Omental fat pad (tissue), 4 donors: Measurements from ENCODE around the gene HNRNPLL. TPM values are rescaled to one million over a fixed set of nuclear protein-coding genes. Genes with fewer than 3 reads are reported as not detected.
A peak's percentile ranks its signal among the peaks of the same experiment; 100 is the strongest.

ENCODE experiments used
- ATAC-seq: fragments of 150-250 bp; one replicate; pipeline ENCODE4 v1.9.1; 2016; ENCODE audit warnings: mild to moderate bottlenecking, moderate library complexity; ENCODE audit not compliant: low FRiP score
- DNase-seq: peaks from one replicate; pipeline ENCODE4 v3.0.0-alpha.2; 2019; ENCODE audit warnings: low spot score
- CTCF ChIP-seq, 3 donors: fragments of 450-650 bp; IDR thresholded peaks; one replicate each; pipeline ENCODE4 v1.5.1; 2016 to 2017; ENCODE audit warnings: antibody characterized with exemption in 3 of 3, mild to moderate bottlenecking in 3 of 3, moderate library complexity in 2 of 3
- total RNA-seq, 4 donors: library from RNA; depleted of rRNA; stranded (reverse); fragments of >200 nt; gene quantifications; one replicate each; pipeline ENCODE4 v1.1.0, GENCODE V29; 2016

Gene HNRNPLL
- total RNA-seq, 4 donors from 2014 or later, result 32.3 to 41.6 (median 36.4) TPM

GRCh38 chr2:38521835-38522234 lies 80.9 kb downstream of the HNRNPLL start:
- no peak for TF ChIP-seq CTCF (IDR thresholded peaks at IDR 0.05)
- DNase-seq (no peak), ATAC-seq (no peak)

- DNase-seq (no peak), ATAC-seq (no peak)
- TF ChIP-seq CTCF (IDR thresholded peaks at IDR 0.05), result no peak
Observed at GRCh38 chr2:38517284-38517683, 85.4 kb downstream of the HNRNPLL start.

- TF ChIP-seq CTCF (IDR thresholded peaks at IDR 0.05), result no peak
- no peak for DNase-seq
- ATAC-seq, result no peak
Observed at GRCh38 chr2:38516526-38516925, 86.2 kb downstream of the HNRNPLL start.

DNA sequence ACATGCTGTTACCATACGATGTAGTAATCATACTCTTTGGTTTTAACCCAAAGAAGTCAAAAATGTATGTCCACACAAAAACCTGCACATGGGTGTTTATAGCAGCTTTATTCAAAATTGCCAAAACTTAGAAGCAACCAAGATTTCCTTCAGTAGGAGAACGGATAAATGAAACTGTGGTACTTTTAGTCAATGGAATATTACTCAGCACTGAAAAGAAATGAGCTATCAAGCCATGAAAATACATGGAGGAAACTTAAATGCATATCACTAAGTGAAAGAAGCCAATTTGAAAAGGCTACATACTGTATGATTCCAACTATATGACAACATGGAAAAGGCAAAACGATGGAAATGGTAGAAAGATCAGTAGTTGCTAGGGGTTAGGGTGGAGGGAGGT lies 86.6 kb downstream of the HNRNPLL start:
- ATAC-seq, result no peak
- DNase-seq, result no peak
- TF ChIP-seq CTCF (IDR thresholded peaks at IDR 0.05), result no peak

- peak; percentile 56 for DNase-seq
- TF ChIP-seq CTCF (IDR thresholded peaks at IDR 0.05), result no peak
- peak; percentile 93 for ATAC-seq
Observed at GRCh38 chr2:38515155-38516074, 87.3 kb downstream of the HNRNPLL start.

DNA sequence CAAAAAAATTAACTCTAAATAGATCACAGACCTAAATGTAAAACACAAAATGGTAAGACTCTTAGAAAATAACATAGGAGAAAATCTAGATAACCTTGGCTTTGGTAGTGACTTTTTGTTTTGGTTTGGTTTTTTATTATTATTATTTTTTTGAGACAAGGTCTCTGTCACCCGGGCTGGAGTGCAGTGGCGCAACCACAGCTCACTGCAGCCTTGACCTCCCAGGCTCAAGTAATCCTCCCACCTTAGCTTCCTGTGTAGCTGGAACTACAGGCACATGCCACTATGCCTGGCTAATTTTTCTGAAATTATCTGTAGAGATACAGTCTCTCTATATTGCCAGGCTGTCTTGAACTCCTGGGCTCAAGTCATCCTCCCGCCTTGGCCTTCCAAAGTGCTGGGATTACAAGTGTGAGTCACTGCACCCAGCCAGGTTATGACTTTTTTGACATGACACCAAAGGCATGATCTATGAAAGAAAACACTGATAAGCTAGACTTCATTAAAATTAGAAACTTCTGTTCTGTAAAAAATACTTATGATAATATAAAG lies 88.0 kb downstream of the HNRNPLL start:
- peak; percentile 38 for ATAC-seq
- TF ChIP-seq CTCF (IDR thresholded peaks at IDR 0.05), result no peak
- no peak for DNase-seq

DNA sequence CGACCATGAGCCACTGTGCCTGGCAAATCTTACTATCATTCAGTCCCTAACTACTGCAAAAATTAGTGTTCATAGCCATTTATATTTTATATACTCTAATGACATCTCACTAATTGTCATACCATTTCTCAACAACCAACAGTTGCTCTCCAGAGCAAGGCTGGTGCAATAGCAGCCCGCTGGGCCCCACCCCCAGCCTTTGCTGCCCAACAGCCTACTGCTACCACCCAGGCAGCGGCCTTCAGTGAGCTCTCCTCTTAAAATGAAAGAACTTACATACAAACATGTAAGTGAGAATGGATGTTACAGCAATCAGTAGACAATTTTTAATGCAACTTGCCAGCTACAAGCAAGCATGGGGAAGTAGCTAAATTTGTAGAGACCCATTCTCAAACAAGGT lies 90.5 kb downstream of the HNRNPLL start:
- no peak for DNase-seq
- ATAC-seq, result no peak

More for the DNA sequence above, 90.5 kb downstream of the HNRNPLL start:
- TF ChIP-seq CTCF (IDR thresholded peaks at IDR 0.05), result no peak
